ENCODE measurements around the gene CUL1. TPM values are rescaled to one million over a fixed set of nuclear protein-coding genes. Genes with fewer than 3 reads are reported as not detected.

CUL1 gene
- total RNA-seq, 1 experiment from 2014 or later = 37.8 TPM

GRCh38 chr7:148804343-148805235, 105.9 kb downstream of the CUL1 start:
- intact Hi-C loops (cut with micrococcal nuclease; ENCODE audit: unreplicated experiment) = no loop called here
- no peaks in the 10 kb centered on the region for H3K27me3 Mint-ChIP-seq (ENCODE audit: unreplicated experiment)
- CTCF ChIA-PET = interaction anchor here (0.6 kb wide), 1 partner anchor 151 kb away, joined by 3 read pairs; no protein-coding TSS in a partner anchor
- no peaks in the 10 kb centered on the region for H3K9me3 Mint-ChIP-seq (ENCODE audit: low read depth, unreplicated experiment)
- no peak for DNase-seq
- TSS peak; percentile 12 for BruUV-seq (replicated peaks)
- TF ChIP-seq, protein P1, sequence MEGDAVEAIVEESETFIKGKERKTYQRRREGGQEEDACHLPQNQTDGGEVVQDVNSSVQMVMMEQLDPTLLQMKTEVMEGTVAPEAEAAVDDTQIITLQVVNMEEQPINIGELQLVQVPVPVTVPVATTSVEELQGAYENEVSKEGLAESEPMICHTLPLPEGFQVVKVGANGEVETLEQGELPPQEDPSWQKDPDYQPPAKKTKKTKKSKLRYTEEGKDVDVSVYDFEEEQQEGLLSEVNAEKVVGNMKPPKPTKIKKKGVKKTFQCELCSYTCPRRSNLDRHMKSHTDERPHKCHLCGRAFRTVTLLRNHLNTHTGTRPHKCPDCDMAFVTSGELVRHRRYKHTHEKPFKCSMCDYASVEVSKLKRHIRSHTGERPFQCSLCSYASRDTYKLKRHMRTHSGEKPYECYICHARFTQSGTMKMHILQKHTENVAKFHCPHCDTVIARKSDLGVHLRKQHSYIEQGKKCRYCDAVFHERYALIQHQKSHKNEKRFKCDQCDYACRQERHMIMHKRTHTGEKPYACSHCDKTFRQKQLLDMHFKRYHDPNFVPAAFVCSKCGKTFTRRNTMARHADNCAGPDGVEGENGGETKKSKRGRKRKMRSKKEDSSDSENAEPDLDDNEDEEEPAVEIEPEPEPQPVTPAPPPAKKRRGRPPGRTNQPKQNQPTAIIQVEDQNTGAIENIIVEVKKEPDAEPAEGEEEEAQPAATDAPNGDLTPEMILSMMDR (IDR thresholded peaks at IDR 0.05; ENCODE audit: unreplicated experiment) = no peak
- no peak overlapping the region for H3K27ac Mint-ChIP-seq (ENCODE audit: unreplicated experiment)
- no peaks in the 10 kb centered on the region for H3K4me1 Mint-ChIP-seq (ENCODE audit: low read depth, unreplicated experiment)
- no peak overlapping the region for H3K4me3 Mint-ChIP-seq (ENCODE audit: low read depth, unreplicated experiment)
- H3K36me3 Mint-ChIP-seq (ENCODE audit: insufficient read depth, unreplicated experiment) = peaks cover 54% of the 10 kb centered on the region

- H3K4me1 Mint-ChIP-seq (ENCODE audit: low read depth, unreplicated experiment) = no peaks in the 10 kb centered on the region
- peaks cover 57% of the 10 kb centered on the region for H3K36me3 Mint-ChIP-seq (ENCODE audit: insufficient read depth, unreplicated experiment)
- no peaks in the 10 kb centered on the region for H3K9me3 Mint-ChIP-seq (ENCODE audit: low read depth, unreplicated experiment)
- no peaks in the 10 kb centered on the region for H3K27me3 Mint-ChIP-seq (ENCODE audit: unreplicated experiment)
- CTCF ChIA-PET = interaction anchor here (0.9 kb wide), 1 partner anchor 218 kb away, joined by 5 read pairs; no protein-coding TSS in a partner anchor
- H3K4me3 Mint-ChIP-seq (ENCODE audit: low read depth, unreplicated experiment) = no peak overlapping the region
- intact Hi-C loops (cut with micrococcal nuclease; ENCODE audit: unreplicated experiment) = no loop called here
- H3K27ac Mint-ChIP-seq (ENCODE audit: unreplicated experiment) = no peak overlapping the region
- no peak for DNase-seq
- TF ChIP-seq, protein P1 (IDR thresholded peaks at IDR 0.05; ENCODE audit: unreplicated experiment) = no peak
- BruUV-seq (replicated peaks) = no TSS peak
These were observed 107.5 kb downstream of the CUL1 start for GRCh38 chr7:148806187-148806586.

DNA sequence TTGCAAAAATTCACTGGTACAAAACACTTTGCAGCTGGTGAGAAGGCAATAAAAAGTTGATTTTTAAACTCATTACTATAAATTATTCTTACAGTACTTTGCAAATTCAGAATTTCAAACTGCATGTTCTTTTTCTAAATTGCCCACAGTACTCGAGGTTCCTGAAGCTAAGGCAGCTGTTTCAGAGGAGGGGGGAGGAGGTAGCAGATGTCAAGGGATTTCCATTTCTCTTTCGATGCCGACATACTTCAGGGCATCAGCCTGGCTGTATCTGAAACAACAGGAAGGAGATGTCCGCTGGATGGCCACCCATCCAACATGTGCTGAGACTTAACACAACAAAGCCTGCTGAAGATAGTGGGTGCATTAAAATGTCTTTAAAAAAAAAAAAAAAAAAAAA, 108.7 kb downstream of the CUL1 start:
- Mint-ChIP-seq H3K4me3 (ENCODE audit: low read depth, unreplicated experiment) (no peak overlapping the region), H3K36me3 (ENCODE audit: insufficient read depth, unreplicated experiment) (peaks cover 49% of the 10 kb centered on the region), H3K9me3 (ENCODE audit: low read depth, unreplicated experiment) (no peaks in the 10 kb centered on the region), H3K27me3 (ENCODE audit: unreplicated experiment) (no peaks in the 10 kb centered on the region), H3K4me1 (ENCODE audit: low read depth, unreplicated experiment) (no peaks in the 10 kb centered on the region), H3K27ac (ENCODE audit: unreplicated experiment) (no peak overlapping the region)
- TF ChIP-seq, protein P1 (IDR thresholded peaks at IDR 0.05; ENCODE audit: unreplicated experiment) = no peak
- BruUV-seq (replicated peaks) = no TSS peak
- no peak for DNase-seq
- intact Hi-C loops (cut with micrococcal nuclease; ENCODE audit: unreplicated experiment) = no loop called here
- CTCF ChIA-PET = no interaction called here

DNA sequence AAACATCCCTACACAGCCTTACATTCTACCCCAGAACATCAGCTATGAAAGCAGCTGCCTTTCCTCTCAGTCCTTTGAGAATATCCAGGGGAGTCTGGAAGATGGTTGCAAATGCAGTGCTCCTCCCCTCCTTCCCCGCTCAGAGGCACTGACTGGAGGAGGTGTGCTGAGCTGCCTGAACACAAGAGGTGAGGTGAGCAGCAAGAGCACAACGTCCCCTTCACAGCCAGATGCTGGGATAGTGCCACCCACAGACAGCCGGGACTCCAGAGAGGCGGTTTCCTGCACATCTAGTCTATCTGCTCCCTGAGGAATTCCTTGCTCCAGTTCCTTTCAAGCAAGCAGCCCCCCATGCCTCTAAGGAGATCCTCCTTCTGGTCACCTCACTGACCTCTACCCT, 111.2 kb downstream of the CUL1 start:
- TF ChIP-seq, protein P1 (IDR thresholded peaks at IDR 0.05; ENCODE audit: unreplicated experiment) = no peak
- no peak for DNase-seq
- Mint-ChIP-seq H3K4me1 (ENCODE audit: low read depth, unreplicated experiment) (no peaks in the 10 kb centered on the region), H3K9me3 (ENCODE audit: low read depth, unreplicated experiment) (no peaks in the 10 kb centered on the region), H3K27ac (ENCODE audit: unreplicated experiment) (peak overlapping the region; percentile 14), H3K27me3 (ENCODE audit: unreplicated experiment) (no peaks in the 10 kb centered on the region), H3K36me3 (ENCODE audit: insufficient read depth, unreplicated experiment) (peaks cover 51% of the 10 kb centered on the region), H3K4me3 (ENCODE audit: low read depth, unreplicated experiment) (no peak overlapping the region)
- BruUV-seq (replicated peaks) = no TSS peak
- intact Hi-C loops (cut with micrococcal nuclease; ENCODE audit: unreplicated experiment) = no loop called here
- CTCF ChIA-PET = no interaction called here

Measured in Calu3 (cell line).